Smooth muscle cell (in vitro differentiated cells): ENCODE data around the gene PSAP. TPM values are rescaled to one million over a fixed set of nuclear protein-coding genes. Genes with fewer than 3 reads are reported as not detected.

Source experiments
- DNase-seq: peaks from one replicate; lab custom pipeline; 2025; ENCODE audit not compliant: unreplicated experiment; lab: John Stamatoyannopoulos, UW
- H2AFZ ChIP-seq: fragments of 200-600 bp; sonication (generic); 2 replicates; pipeline ENCODE4 v1.6.0; 2016; ENCODE audit warnings: antibody characterized with exemption, low read depth, mild to moderate bottlenecking
- H3F3A ChIP-seq: fragments of 200-600 bp; sonication (generic); 2 replicates; pipeline ENCODE4 v1.6.0; 2017; ENCODE audit warnings: antibody characterized with exemption, low read depth
- H3K27ac ChIP-seq: fragments of 200-600 bp; sonication (generic); 2 replicates; pipeline ENCODE4 v1.5.1; 2016; ENCODE audit warnings: low read depth, mild to moderate bottlenecking
- H3K27me3 ChIP-seq: fragments of 200-600 bp; sonication (generic); 2 replicates; pipeline ENCODE4 v1.6.1; 2016; ENCODE audit warnings: low read depth, mild to moderate bottlenecking
- H3K36me3 ChIP-seq: fragments of 200-600 bp; sonication (generic); 2 replicates; pipeline ENCODE4 v1.5.1; 2016; ENCODE audit warnings: low read depth
- H3K4me1 ChIP-seq: fragments of 200-600 bp; sonication (generic); 2 replicates; pipeline ENCODE4 v1.5.1; 2016; ENCODE audit warnings: low read depth
- H3K4me2 ChIP-seq: fragments of 200-600 bp; sonication (generic); 2 replicates; pipeline ENCODE4 v1.6.0; 2016; ENCODE audit warnings: mild to moderate bottlenecking
- H3K4me3 ChIP-seq: fragments of 200-600 bp; sonication (generic); 2 replicates; pipeline ENCODE4 v1.5.1; 2016; ENCODE audit warnings: mild to moderate bottlenecking
- H3K79me2 ChIP-seq: fragments of 200-600 bp; sonication (generic); 2 replicates; pipeline ENCODE4 v1.6.0; 2016; ENCODE audit warnings: low read depth, mild to moderate bottlenecking
- H3K9ac ChIP-seq: fragments of 200-600 bp; sonication (generic); 2 replicates; pipeline ENCODE4 v1.6.0; 2016; ENCODE audit warnings: low read depth
- H3K9me3 ChIP-seq: fragments of 200-600 bp; sonication (generic); replicated peaks from 2 replicates; pipeline ENCODE4 v1.5.1; 2016; ENCODE audit warnings: low read depth
- H4K20me1 ChIP-seq: fragments of 200-600 bp; sonication (generic); 2 replicates; pipeline ENCODE4 v1.6.0; 2016; ENCODE audit warnings: low read depth
- CTCF ChIP-seq: fragments of 200-600 bp; sonication (generic); IDR thresholded peaks from 2 replicates; pipeline ENCODE4 v1.5.1; 2017; ENCODE audit warnings: borderline replicate concordance, mild to moderate bottlenecking, antibody characterized with exemption; ENCODE audit not compliant: insufficient read depth, poor library complexity, severe bottlenecking
- WGBS: methylation state at CpG from one replicate; pipeline ENCODE4 v1.1.7; 2016; ENCODE audit warnings: low lambda C conversion rate; 5-methylcytosine and 5-hydroxymethylcytosine counted together
- polyA plus RNA-seq: library from polyadenylated mRNA; unstranded; fragments of >200 nt; fragmentation: Nextera tagmentation; extraction: Ambion mirVana; gene quantifications from 2 replicates; pipeline ENCODE4 v1.2.1, GENCODE V29; 2016
- total RNA-seq: library from RNA; depleted of rRNA; stranded (reverse); fragments of >200 nt; gene quantifications from 2 replicates; pipeline ENCODE4 v1.2.3, GENCODE V29; 2014

The PSAP gene
- total and polyA plus RNA-seq, 2 experiments from 2014 or later = 282 to 500 TPM

GRCh38 chr10:71888623-71889387 lies 37.8 kb upstream of the PSAP start:
- Histone ChIP-seq H3K4me2 (peak overlapping the region; percentile 92), H3K9ac (peak overlapping the region; percentile 77), H3K4me1 (no peaks in the 10 kb centered on the region), H3K27ac (peak overlapping the region; percentile 78), H3K9me3 (no peaks in the 10 kb centered on the region), H4K20me1 (no peaks in the 10 kb centered on the region), H3K27me3 (no peaks in the 10 kb centered on the region), H3F3A (no peaks in the 10 kb centered on the region), H3K4me3 (peak overlapping the region; percentile 66), H3K79me2 (no peaks in the 10 kb centered on the region), H3K36me3 (no peaks in the 10 kb centered on the region), H2AFZ (peak overlapping the region; percentile 98)
- DNase-seq = peak; percentile 67
- 2% methylated on average over 46 of the region's 48 CpGs for WGBS
- TF ChIP-seq CTCF = no peak

- H3K79me2 ChIP-seq = no peaks in the 10 kb centered on the region
- H3K36me3 ChIP-seq = no peaks in the 10 kb centered on the region
- H3K4me2 ChIP-seq = peak overlapping the region; percentile 92
- H3K4me1 ChIP-seq = no peaks in the 10 kb centered on the region
- H3F3A ChIP-seq = no peaks in the 10 kb centered on the region
- DNase-seq = no peak
- 85% methylated on average over 8 of the region's 8 CpGs for WGBS
- no peak for TF ChIP-seq CTCF
- H3K9ac ChIP-seq = peak overlapping the region; percentile 77
- H3K4me3 ChIP-seq = peak overlapping the region; percentile 66
- H3K27ac ChIP-seq = peak overlapping the region; percentile 78
- peak overlapping the region; percentile 98 for H2AFZ ChIP-seq
- H4K20me1 ChIP-seq = no peaks in the 10 kb centered on the region
- H3K27me3 ChIP-seq = no peaks in the 10 kb centered on the region
- H3K9me3 ChIP-seq = no peaks in the 10 kb centered on the region
Measured at GRCh38 chr10:71888248-71888622, 37.2 kb upstream of the PSAP start.

- H3K9ac ChIP-seq = no peak overlapping the region
Measured at GRCh38 chr10:71887743-71888142, 36.7 kb upstream of the PSAP start.

More at GRCh38 chr10:71887743-71888142, 36.7 kb upstream of the PSAP start:
- no peak for DNase-seq
- no peak for TF ChIP-seq CTCF
- no peak overlapping the region for H3K4me3 ChIP-seq
- no peak overlapping the region for H3K4me2 ChIP-seq
- WGBS = 75% methylated on average over 4 of the region's 4 CpGs
- H3K27ac ChIP-seq = no peak overlapping the region
- H4K20me1 ChIP-seq = no peaks in the 10 kb centered on the region
- no peaks in the 10 kb centered on the region for H3K79me2 ChIP-seq
- H3K36me3 ChIP-seq = no peaks in the 10 kb centered on the region
- H3K27me3 ChIP-seq = no peaks in the 10 kb centered on the region
- no peak overlapping the region for H2AFZ ChIP-seq
- no peaks in the 10 kb centered on the region for H3F3A ChIP-seq
- no peaks in the 10 kb centered on the region for H3K9me3 ChIP-seq
- H3K4me1 ChIP-seq = no peaks in the 10 kb centered on the region
